HL-60 (cell line): ENCODE results near the gene MEFV.

Experiments
- DNase-seq, 2 experiments: peaks; one replicate each; pipeline ENCODE4 v3.0.0-alpha.2; 2010 to 2020; ENCODE audit warnings: low read depth in 1 of 2, low spot score in 1 of 2
- H3K27ac ChIP-seq: fragments of 250-450 bp; sonication (Bioruptor Pico); replicated peaks from 2 replicates; pipeline ENCODE4 v1.5.1; 2020; ENCODE audit warnings: mild to moderate bottlenecking, moderate library complexity
- H3K27me3 ChIP-seq: fragments of 250-450 bp; sonication (Bioruptor Pico); 2 replicates; pipeline ENCODE4 v1.5.1; 2021; ENCODE audit warnings: mild to moderate bottlenecking, moderate library complexity; ENCODE audit not compliant: insufficient read depth, poor library complexity, severe bottlenecking
- H3K4me3 ChIP-seq: replicated peaks from 2 replicates; pipeline ENCODE4 v1.5.1; 2011; ENCODE audit warnings: mild to moderate bottlenecking, control low read depth, low read length; ENCODE audit not compliant: insufficient read depth
- CTCF ChIP-seq: IDR thresholded peaks from one replicate; pipeline ENCODE4 v1.5.1; 2011; ENCODE audit warnings: low read length, control low read depth, inconsistent platforms; ENCODE audit not compliant: insufficient read depth
- GABPA ChIP-seq: IDR thresholded peaks from 2 replicates; pipeline ENCODE4 v1.6.1; 2012; ENCODE audit warnings: low read depth
- POLR2AphosphoS5 ChIP-seq: IDR thresholded peaks from 2 replicates; pipeline ENCODE4 v1.6.1; 2012; ENCODE audit warnings: low read depth
- SPI1 ChIP-seq: IDR thresholded peaks from 2 replicates; pipeline ENCODE4 v1.6.1; 2012; ENCODE audit warnings: low read depth, mild to moderate bottlenecking, borderline replicate concordance
- TF ChIP-seq, protein P1 (sequence below): IDR thresholded peaks from 2 replicates; pipeline ENCODE4 v1.6.1; 2012; ENCODE audit warnings: low read depth; ENCODE audit not compliant: insufficient replicate concordance

MEFV gene

DNA sequence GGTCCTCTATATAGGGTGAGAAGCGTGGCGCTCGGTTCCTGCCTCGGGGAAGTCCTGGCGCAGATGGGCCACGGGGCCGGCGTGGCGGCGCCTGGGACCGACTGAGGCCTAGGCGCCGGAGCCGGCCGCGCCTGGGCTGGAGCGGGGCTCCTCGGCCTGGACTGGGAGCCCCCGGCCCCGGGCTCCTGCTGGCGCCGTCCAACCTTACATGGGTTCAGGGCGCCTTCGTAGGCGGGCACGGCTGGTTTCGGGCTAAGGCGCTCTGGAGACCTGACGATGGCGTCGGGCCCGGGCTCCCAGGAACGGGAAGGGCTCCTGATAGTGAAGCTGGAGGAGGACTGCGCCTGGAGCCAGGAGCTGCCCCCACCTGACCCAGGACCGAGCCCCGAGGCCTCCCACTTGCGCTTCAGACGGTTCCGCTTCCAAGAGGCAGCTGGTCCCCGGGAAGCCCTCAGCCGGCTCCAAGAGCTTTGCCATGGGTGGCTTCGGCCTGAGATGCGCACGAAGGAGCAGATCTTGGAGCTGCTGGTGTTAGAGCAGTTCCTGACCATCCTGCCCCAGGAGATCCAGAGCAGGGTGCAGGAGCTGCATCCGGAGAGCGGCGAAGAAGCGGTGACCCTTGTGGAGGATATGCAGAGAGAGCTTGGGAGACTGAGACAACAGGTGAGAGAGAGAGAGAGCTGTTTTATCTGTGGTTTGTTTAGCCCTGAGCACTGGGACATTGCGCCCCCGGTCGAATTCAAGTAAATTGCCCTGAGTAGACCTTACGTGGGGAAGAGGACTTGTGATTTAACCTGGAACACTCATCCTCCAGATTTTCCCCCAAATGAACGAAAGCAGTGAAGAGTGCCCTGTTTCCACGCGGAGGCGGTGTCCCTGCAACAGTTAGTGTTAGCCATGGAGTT is 27.4 kb upstream of the MEFV start:
- H3K4me3 ChIP-seq: peak overlapping the region; percentile 98
- peak in 1 of 2 experiments; percentile 55 for DNase-seq
- TF ChIP-seq, protein P1, sequence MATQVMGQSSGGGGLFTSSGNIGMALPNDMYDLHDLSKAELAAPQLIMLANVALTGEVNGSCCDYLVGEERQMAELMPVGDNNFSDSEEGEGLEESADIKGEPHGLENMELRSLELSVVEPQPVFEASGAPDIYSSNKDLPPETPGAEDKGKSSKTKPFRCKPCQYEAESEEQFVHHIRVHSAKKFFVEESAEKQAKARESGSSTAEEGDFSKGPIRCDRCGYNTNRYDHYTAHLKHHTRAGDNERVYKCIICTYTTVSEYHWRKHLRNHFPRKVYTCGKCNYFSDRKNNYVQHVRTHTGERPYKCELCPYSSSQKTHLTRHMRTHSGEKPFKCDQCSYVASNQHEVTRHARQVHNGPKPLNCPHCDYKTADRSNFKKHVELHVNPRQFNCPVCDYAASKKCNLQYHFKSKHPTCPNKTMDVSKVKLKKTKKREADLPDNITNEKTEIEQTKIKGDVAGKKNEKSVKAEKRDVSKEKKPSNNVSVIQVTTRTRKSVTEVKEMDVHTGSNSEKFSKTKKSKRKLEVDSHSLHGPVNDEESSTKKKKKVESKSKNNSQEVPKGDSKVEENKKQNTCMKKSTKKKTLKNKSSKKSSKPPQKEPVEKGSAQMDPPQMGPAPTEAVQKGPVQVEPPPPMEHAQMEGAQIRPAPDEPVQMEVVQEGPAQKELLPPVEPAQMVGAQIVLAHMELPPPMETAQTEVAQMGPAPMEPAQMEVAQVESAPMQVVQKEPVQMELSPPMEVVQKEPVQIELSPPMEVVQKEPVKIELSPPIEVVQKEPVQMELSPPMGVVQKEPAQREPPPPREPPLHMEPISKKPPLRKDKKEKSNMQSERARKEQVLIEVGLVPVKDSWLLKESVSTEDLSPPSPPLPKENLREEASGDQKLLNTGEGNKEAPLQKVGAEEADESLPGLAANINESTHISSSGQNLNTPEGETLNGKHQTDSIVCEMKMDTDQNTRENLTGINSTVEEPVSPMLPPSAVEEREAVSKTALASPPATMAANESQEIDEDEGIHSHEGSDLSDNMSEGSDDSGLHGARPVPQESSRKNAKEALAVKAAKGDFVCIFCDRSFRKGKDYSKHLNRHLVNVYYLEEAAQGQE: no peak
- TF ChIP-seq POLR2AphosphoS5: no peak
- TF ChIP-seq SPI1: no peak
- no peak for TF ChIP-seq GABPA
- TF ChIP-seq CTCF: no peak
- H3K27me3 ChIP-seq: no peaks in the 10 kb centered on the region
- peak overlapping the region; percentile 98 for H3K27ac ChIP-seq

DNA sequence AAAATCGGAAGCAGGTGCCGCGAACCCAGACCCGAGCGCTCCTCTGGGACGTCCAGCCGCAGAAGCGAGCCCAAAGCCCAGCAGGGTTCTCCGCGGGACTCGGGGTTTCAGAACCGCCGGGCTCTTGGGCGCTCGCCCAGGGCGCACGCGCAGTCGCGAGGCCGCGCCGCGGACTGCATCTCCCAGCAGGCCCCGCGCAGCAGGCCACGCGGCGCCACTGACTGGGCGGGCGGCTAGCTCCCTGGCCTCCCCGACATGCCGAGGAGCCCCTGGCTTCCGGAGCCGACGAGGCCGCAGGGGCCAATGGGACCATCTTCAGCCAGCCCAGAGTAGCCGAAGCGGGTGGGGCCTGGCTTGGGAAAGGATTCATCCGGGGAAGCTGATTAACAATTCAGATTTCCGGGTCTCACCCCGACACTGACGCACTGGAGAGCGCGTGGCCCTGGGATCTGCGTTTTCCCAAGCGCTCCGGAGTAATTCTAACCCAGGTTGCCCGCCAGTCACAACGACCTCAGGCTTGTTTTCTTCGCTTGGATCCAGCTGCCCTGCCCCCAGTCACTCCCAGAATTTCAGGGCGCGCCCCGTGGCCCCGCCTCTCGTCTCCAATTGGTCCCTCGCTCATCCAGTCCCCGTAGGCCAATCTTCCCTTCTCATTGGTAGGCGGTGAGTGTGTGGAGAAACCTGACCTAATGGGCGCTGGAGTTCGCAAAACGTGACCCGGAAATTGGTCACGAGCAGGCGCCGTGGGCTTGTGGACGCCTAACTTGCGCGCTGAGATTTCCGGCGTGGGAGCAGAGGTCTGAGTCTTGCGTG is 26.5 kb upstream of the MEFV start, which contains the start of gene ZNF263:
TSS of gene ZNF263 (plus strand) at position 762 of the 813 bp plus-strand sequence. CDS start 328 bp downstream, outside the sequence.
- TF ChIP-seq CTCF (no peak), POLR2AphosphoS5 (peak; percentile 61; the same call in 1 of the 2 replicates), GABPA (peak; percentile 86)
- no peaks in the 10 kb centered on the region for H3K27me3 ChIP-seq

DNA sequence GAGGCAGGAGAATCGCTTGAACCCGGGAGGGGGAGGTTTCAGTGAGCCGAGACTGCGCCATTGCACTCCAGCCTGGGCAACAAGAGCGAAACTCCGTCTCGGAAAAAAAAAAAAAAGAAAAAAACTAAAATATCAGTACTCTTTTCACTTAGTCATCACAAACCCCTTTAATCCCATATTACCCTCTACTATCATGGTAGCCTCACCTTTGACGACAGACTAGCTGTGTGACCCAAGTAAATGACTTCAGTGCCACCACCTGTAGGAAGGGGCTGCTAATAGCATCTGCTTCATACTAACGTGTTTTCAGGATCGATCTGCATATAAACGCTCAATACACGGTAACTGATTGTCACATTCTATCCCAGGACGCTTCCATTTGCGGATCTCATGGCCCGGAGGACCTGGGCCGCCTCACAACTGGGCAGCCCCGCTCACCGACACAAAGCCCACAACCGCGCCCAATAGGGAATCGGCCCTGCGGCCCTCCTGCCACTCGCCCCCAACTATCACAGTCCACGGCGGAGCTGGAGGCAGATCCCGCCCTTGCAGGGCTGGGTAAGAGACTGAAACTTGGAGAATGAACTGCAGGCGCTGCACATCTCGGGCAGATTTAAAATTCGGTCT is 25.8 kb upstream of the MEFV start:
- peak overlapping the region; percentile 98 for H3K4me3 ChIP-seq
- no peaks in the 10 kb centered on the region for H3K27me3 ChIP-seq
- H3K27ac ChIP-seq: peak overlapping the region; percentile 98
- TF ChIP-seq CTCF: no peak
- no peak for TF ChIP-seq GABPA
- TF ChIP-seq SPI1: no peak
- TF ChIP-seq, protein P1: no peak
- no peak for TF ChIP-seq POLR2AphosphoS5
- DNase-seq: peak in 1 of 2 experiments; percentile 47

More for the DNA sequence above, 26.5 kb upstream of the MEFV start, which contains the start of gene ZNF263:
- Histone ChIP-seq H3K4me3 (peak within 1 kb of the TSS; percentile 98), H3K27ac (peak within 1 kb of the TSS; percentile 98)
- peak; percentile 97 to 98 for DNase-seq
